Lung (tissue), 12 donors: ENCODE data around the gene SNX9. TPM values are rescaled to one million over a fixed set of nuclear protein-coding genes. Genes with fewer than 3 reads are reported as not detected.

Experiments used
- ATAC-seq: fragments of 200-7000 bp; cut with Tn5 transposase; one replicate; pipeline ENCODE4 v1.9.1; 2020; ENCODE audit warnings: moderate number of reproducible peaks; ENCODE audit not compliant: insufficient read depth, low FRiP score
- DNase-seq, 3 donors: peaks; one replicate each; pipeline ENCODE4 v3.0.0-alpha.2; 2013 to 2017
- H3K27ac ChIP-seq, 2 donors: one replicate each; pipeline ENCODE4 v1.5.1; 2013; ENCODE audit warnings: mild to moderate bottlenecking in 2 of 2, moderate library complexity in 2 of 2, control low read depth in 1 of 2, inconsistent platforms in 1 of 2, low read depth in 1 of 2, low read length in 1 of 2
- H3K27me3 ChIP-seq, 3 donors: one replicate each; pipeline ENCODE4 v1.5.1; 2013; ENCODE audit warnings: low read length in 2 of 3; ENCODE audit not compliant: control insufficient read depth in 3 of 3, insufficient read depth in 3 of 3
- H3K36me3 ChIP-seq, 4 donors: one replicate each; pipeline ENCODE4 v1.5.1; 2013; ENCODE audit warnings: low read length in 4 of 4, mild to moderate bottlenecking in 1 of 4, moderate library complexity in 1 of 4; ENCODE audit not compliant: control insufficient read depth in 4 of 4, insufficient read depth in 4 of 4
- H3K4me1 ChIP-seq, 5 donors: one replicate each; pipeline ENCODE4 v1.5.1; 2013; ENCODE audit warnings: low read length in 5 of 5, mild to moderate bottlenecking in 2 of 5, moderate library complexity in 1 of 5; ENCODE audit not compliant: control insufficient read depth in 5 of 5, insufficient read depth in 5 of 5
- H3K4me3 ChIP-seq: one replicate; pipeline ENCODE4 v1.5.1; 2013; ENCODE audit warnings: mild to moderate bottlenecking, control low read depth, moderate library complexity
- H3K9ac ChIP-seq, 2 donors: one replicate each; pipeline ENCODE4 v1.5.1; 2013; ENCODE audit warnings: low read length in 2 of 2, control low read depth in 1 of 2; ENCODE audit not compliant: insufficient read depth in 1 of 2
- H3K9me3 ChIP-seq, 4 donors: one replicate each; pipeline ENCODE4 v1.5.1; 2013; ENCODE audit warnings: low read length in 3 of 4, mild to moderate bottlenecking in 1 of 4, moderate library complexity in 1 of 4; ENCODE audit not compliant: control insufficient read depth in 4 of 4, insufficient read depth in 3 of 4
- CTCF ChIP-seq: IDR thresholded peaks from 2 replicates; pipeline ENCODE4 v1.5.1; 2012; ENCODE audit warnings: mild to moderate bottlenecking; ENCODE audit errors: control extremely low read depth, extremely low read depth
- whole genome bisulfite sequencing, 2 donors: extraction: QIAGEN DNeasy Blood & Tissue Kit; methylation state at CpG; one replicate each; pipeline ENCODE4 v1.1.7; 2013; 5-methylcytosine and 5-hydroxymethylcytosine counted together
- polyA plus RNA-seq, 2 donors: library from polyadenylated mRNA; stranded (reverse); fragments of 200-250 nt; gene quantifications; one replicate each; pipeline ENCODE4 v1.2.1, GENCODE V29; 2013
- total RNA-seq, 2 donors: library from RNA; depleted of rRNA in 1 of 2; stranded (reverse); fragments of >200 nt in 1 of 2; gene quantifications; one replicate each; pipeline ENCODE4 v1.2.1, GENCODE V29; 2014 to 2021
- donor health status: control.
- donor health status: control.
- donor health status: Bipolar disorder and iron deficiency.
- donor health status: healthy.
- donor health status: DM: yes; HTN: yes; CAD: no.

The SNX9 gene
- total and polyA plus RNA-seq, 4 donors, result 13.8 to 35.0 (median 23.8) TPM

- Histone ChIP-seq H3K9ac (no peak overlapping the region), H3K4me3 (no peak overlapping the region), H3K9me3 (no peaks in the 10 kb centered on the region), H3K4me1 (peaks cover 0 to 16% (median 11%) of the 10 kb centered on the region in 5 donors), H3K36me3 (no peaks in the 10 kb centered on the region), H3K27me3 (no peaks in the 10 kb centered on the region), H3K27ac (peak overlapping the region in 1 of 2 donors; percentile 41)
- no peak for TF ChIP-seq CTCF
- no peak for DNase-seq
- ATAC-seq, result no peak
- WGBS, 2 donors, result 65 to 72% methylated on average over 15 of the region's 15 CpGs
These were observed 167.4 kb downstream of the SNX9 start for GRCh38 chr6:157990321-157991066.

- Histone ChIP-seq H3K9me3 (no peaks in the 10 kb centered on the region), H3K4me3 (no peak overlapping the region), H3K27ac (no peak overlapping the region), H3K27me3 (no peaks in the 10 kb centered on the region), H3K4me1 (peaks cover 0 to 17% (median 10%) of the 10 kb centered on the region in 5 donors), H3K36me3 (no peaks in the 10 kb centered on the region), H3K9ac (no peak overlapping the region)
- DNase-seq (no peak), ATAC-seq (no peak)
- no peak for TF ChIP-seq CTCF
- WGBS, 2 donors, result 90 to 91% methylated on average over 11 of the region's 11 CpGs
These were observed 168.0 kb downstream of the SNX9 start for GRCh38 chr6:157991067-157991432.

GRCh38 chr6:157993076-157993475 is 170.0 kb downstream of the SNX9 start:
- H3K4me1 ChIP-seq, result peaks cover 0 to 19% (median 9%) of the 10 kb centered on the region in 5 donors
- H3K9me3 ChIP-seq, result no peaks in the 10 kb centered on the region
- no peak for TF ChIP-seq CTCF
- H3K9ac ChIP-seq, result no peak overlapping the region
- ATAC-seq, result no peak
- no peak overlapping the region for H3K4me3 ChIP-seq
- no peaks in the 10 kb centered on the region for H3K27me3 ChIP-seq
- no peak for DNase-seq
- no peaks in the 10 kb centered on the region for H3K36me3 ChIP-seq
- H3K27ac ChIP-seq, result no peak overlapping the region
- WGBS, 2 donors, result 73 to 79% methylated on average over 3 of the region's 3 CpGs
